ENCODE data around the gene FBXW7. TPM values are rescaled to one million over a fixed set of nuclear protein-coding genes. Genes with fewer than 3 reads are reported as not detected.

The FBXW7 gene
- total and polyA plus RNA-seq, 2 of the 8 experiments (the other 6 are each of a cell fraction or from before 2014, with no cell fraction given), result 6.0 to 26.7 TPM

DNA sequence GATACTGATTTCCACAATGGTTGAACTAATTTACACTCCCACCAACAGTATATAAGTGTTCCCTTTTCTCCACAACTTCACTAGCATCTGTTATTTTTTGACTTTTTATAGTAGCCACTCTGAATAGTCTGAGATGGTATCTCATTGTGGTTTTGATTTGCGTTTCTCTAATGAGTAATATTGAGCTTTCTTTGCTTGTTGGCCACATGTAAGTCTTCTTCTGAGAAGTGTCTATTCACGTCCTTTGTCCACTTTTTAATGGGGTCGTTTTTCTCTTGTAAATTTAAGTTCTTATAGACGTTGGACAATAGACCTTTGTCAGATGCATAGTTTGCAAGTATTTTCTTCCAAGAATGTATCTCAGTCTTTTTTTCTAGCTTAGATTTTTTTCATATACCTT lies 10.0 kb downstream of the FBXW7 start:
- 78% methylated on average over 4 of the region's 4 CpGs; no CpG with 5 or more reads in 1 of the 2 experiments for WGBS, 2 experiments (ENCODE audit: extremely low coverage in 1 of 2, insufficient coverage in 1 of 2, insufficient read length in 1 of 2, insufficient replicate concordance in 2 of 2, low coverage in 1 of 2, low lambda C conversion rate in 2 of 2, missing lambda C conversion rate in 1 of 2)
- no peak overlapping the region for H2BK5ac ChIP-seq (ENCODE audit: low read depth, low read length)
- no peaks in the 10 kb centered on the region; a peak in 1 of 7 replicates for H3K4me1 ChIP-seq (replicated peaks in 1 of 4; ENCODE audit: control insufficient read depth in 3 of 4, insufficient read depth in 4 of 4, low read length in 3 of 4)
- DNase-seq (ENCODE audit: low read depth in 1 of 2, low spot score in 2 of 2) (no peak), FAIRE-seq (no peak)
- H3K9me3 ChIP-seq (ENCODE audit: insufficient read depth in 2 of 2, low read depth in 1 of 2, low read length in 1 of 2), result no peaks in the 10 kb centered on the region
- H4K91ac ChIP-seq (replicated peaks; ENCODE audit: insufficient read length, low read length), result no peak overlapping the region
- peaks cover 0 to 4% of the 10 kb centered on the region in 2 experiments for H4K20me1 ChIP-seq (replicated peaks in 1 of 2; ENCODE audit: control insufficient read depth in 1 of 2, insufficient read depth in 2 of 2, low read length in 2 of 2)
- no peak overlapping the region for H4K5ac ChIP-seq (ENCODE audit: insufficient read length, low read depth, low read length)
- no peak overlapping the region for H3K18ac ChIP-seq (ENCODE audit: extremely low read depth, low read length)
- no peak overlapping the region for H3K23ac ChIP-seq (ENCODE audit: insufficient read length)
- H2BK15ac ChIP-seq (ENCODE audit: low read length), result no peak overlapping the region
- H3K23me2 ChIP-seq (ENCODE audit: low read depth, low read length), result no peaks in the 10 kb centered on the region
- POLR2A ChIA-PET (ENCODE audit: partially characterized antibody), result interaction anchor here (5.5 kb wide), 1 partner anchor 10 kb away, joined by 28 read pairs; the partner anchor contains the start of gene FBXW7
- no peak overlapping the region for H2BK20ac ChIP-seq (ENCODE audit: low read length)
- H3K27ac ChIP-seq (ENCODE audit: low read depth, low read length), result no peak overlapping the region
- no peak overlapping the region for H2BK120ac ChIP-seq (replicated peaks; ENCODE audit: low read depth, low read length)
- peaks cover 0 to 94% of the 10 kb centered on the region in 2 experiments; a peak in 2 of 4 replicates for H3K79me2 ChIP-seq (ENCODE audit: control insufficient read depth in 1 of 2, insufficient read depth in 2 of 2, low read length in 2 of 2)
- H3K14ac ChIP-seq (ENCODE audit: insufficient read length), result no peak overlapping the region
- H3K4me2 ChIP-seq (ENCODE audit: insufficient read depth in 1 of 2, low read depth in 2 of 2, low read length in 2 of 2), result no peak overlapping the region
- H3K79me1 ChIP-seq (ENCODE audit: low read depth, low read length), result no peaks in the 10 kb centered on the region
- no peak overlapping the region for H3K4me3 ChIP-seq (ENCODE audit: extremely low read depth in 1 of 4, insufficient read depth in 2 of 4, low read depth in 3 of 4, low read length in 4 of 4)
- H3K9ac ChIP-seq (replicated peaks in 1 of 4; ENCODE audit: extremely low read depth in 1 of 4, low read depth in 3 of 4, low read length in 3 of 4), result no peak overlapping the region
- CTCF ChIA-PET (ENCODE audit: partially characterized antibody), result interaction anchor here (1.1 to 2.0 kb wide), 2 partner anchors 24 to 117 kb away, joined by 4 to 11 read pairs; no protein-coding TSS in a partner anchor
- H3K36me3 ChIP-seq (ENCODE audit: control insufficient read depth in 2 of 4, insufficient read depth in 4 of 4, low read length in 3 of 4), result peaks cover 0 to 1% (median 0%) of the 10 kb centered on the region in 4 experiments; a peak in 1 of 8 replicates
- H3K56ac ChIP-seq (replicated peaks; ENCODE audit: insufficient read length, low read depth, low read length), result no peak overlapping the region
- H2BK12ac ChIP-seq (ENCODE audit: low read depth, low read length), result no peak overlapping the region
- no peak overlapping the region for H2AFZ ChIP-seq (ENCODE audit: low read length)
- no peak overlapping the region for H4K8ac ChIP-seq (ENCODE audit: extremely low read depth, insufficient read depth, low read length)
- no peak overlapping the region for H2AK5ac ChIP-seq (ENCODE audit: low read depth, low read length)
- H3K4ac ChIP-seq (replicated peaks; ENCODE audit: insufficient read length, low read depth, low read length), result no peak overlapping the region
- no peaks in the 10 kb centered on the region for H3K27me3 ChIP-seq (replicated peaks in 1 of 4; ENCODE audit: control insufficient read depth in 3 of 4, extremely low read depth in 1 of 4, insufficient read depth in 3 of 4, low read length in 3 of 4)
- TF ChIP-seq CBX5 (IDR thresholded peaks at IDR 0.05; ENCODE audit: low read depth, low read length) (no peak), SAP30 (IDR thresholded peaks at IDR 0.05; ENCODE audit: insufficient read depth, insufficient replicate concordance, low read length) (no peak), RNF2 (IDR thresholded peaks at IDR 0.05; ENCODE audit: borderline replicate concordance, low read depth, low read length, missing control alignments, poor library complexity, severe bottlenecking) (no peak), RXRA (IDR thresholded peaks at IDR 0.05; ENCODE audit: insufficient read depth, low read depth, low read length) (no peak), SP2 (IDR thresholded peaks at IDR 0.05; ENCODE audit: low read length) (no peak), JUND (IDR thresholded peaks at IDR 0.05; ENCODE audit: low read length) (no peak), TAF7 (optimal IDR thresholded peaks at IDR 0.05; ENCODE audit: borderline replicate concordance, low read depth, low read length) (no peak)
